ENCODE measurements around the gene LIN7B. TPM values are rescaled to one million over a fixed set of nuclear protein-coding genes. Genes with fewer than 3 reads are reported as not detected.

The LIN7B gene
- total and polyA plus RNA-seq, 9 of the 15 experiments (the other 6 are each of a cell fraction or from before 2014, with no cell fraction given) = 0.89 to 15.7 (median 4.0) TPM

GRCh38 chr19:49114630-49115363 lies 627 bp downstream of the LIN7B start:
- ChIA-PET CTCF (ENCODE audit: low intra/inter-chr PET ratio) (no interaction called here), POLR2A (interaction anchor here (0.6 to 2.2 kb wide), 11 partner anchors 9 to 1295 kb away, joined by 3 to 20 read pairs (median 3); partner anchors contain the start of gene HRC)
- peak; percentile 6 for ATAC-seq
- H3K4me2 ChIP-seq (ENCODE audit: insufficient read depth, low read length) = peak overlapping the region; percentile 100
- H3K9me1 ChIP-seq (ENCODE audit: control insufficient read depth, insufficient read depth, low read length) = no peaks in the 10 kb centered on the region
- peak overlapping the region; percentile 79 for H3K27ac ChIP-seq (ENCODE audit: extremely low read depth, low read depth, low read length)
- H3K36me3 ChIP-seq (ENCODE audit: control insufficient read depth, insufficient read depth, low read length) = peaks cover 14% of the 10 kb centered on the region
- peak overlapping the region; percentile 81 for H3K4me3 ChIP-seq
- H3K9me3 ChIP-seq (replicated peaks; ENCODE audit: control insufficient read depth, insufficient read depth, low read depth, low read length) = no peaks in the 10 kb centered on the region
- no TSS peak for BruUV-seq (replicated peaks)
- no peaks in the 10 kb centered on the region for H3K27me3 ChIP-seq (ENCODE audit: control insufficient read depth in 2 of 2, insufficient read depth in 2 of 2, low read length in 2 of 2)
- peak; percentile 52 for FAIRE-seq
- peaks cover 22% of the 10 kb centered on the region; the same call in 2 of the 3 replicates for H3K79me2 ChIP-seq (ENCODE audit: control insufficient read depth, insufficient read depth, low read length)
- no peaks in the 10 kb centered on the region; the same call in 1 of the 2 replicates for H4K20me1 ChIP-seq (replicated peaks; ENCODE audit: control insufficient read depth, insufficient read depth, low read length)
- intact Hi-C loops (cut with micrococcal nuclease) (loop anchor here (5.0 kb wide), 1 partner anchor 43 kb away; the partner anchor contains the start of genes HRC and TRPM4), in situ Hi-C loops (cut with MboI) (loop anchor here (10.0 kb wide), 1 partner anchor 1220 kb away; no protein-coding TSS in a partner anchor)
- peaks cover 51 to 77% of the 10 kb centered on the region in 2 experiments for H3K4me1 ChIP-seq (replicated peaks in 1 of 2; ENCODE audit: control insufficient read depth in 2 of 2, insufficient read depth in 2 of 2, low read length in 2 of 2)
- WGBS (ENCODE audit: insufficient coverage, low coverage, missing lambda C conversion rate) = 12% methylated on average over 47 of the region's 68 CpGs
- peak overlapping the region; percentile 100 for H2AFZ ChIP-seq (ENCODE audit: low read depth, low read length)
- peak overlapping the region; percentile 72 to 95 for H3K9ac ChIP-seq (ENCODE audit: insufficient read depth in 1 of 2, low read depth in 2 of 2, low read length in 2 of 2)
- DNase-seq (ENCODE audit: extremely low read depth in 1 of 4, low spot score in 3 of 4) = peak; percentile 41 to 72 (median 48)
- TF ChIP-seq ZBTB1 (CRISPR knock-in tag; IDR thresholded peaks at IDR 0.05; ENCODE audit: borderline replicate concordance, low read depth) = no peak
- TF ChIP-seq ZNF584 (CRISPR knock-in tag; IDR thresholded peaks at IDR 0.05; ENCODE audit: low read depth) = no peak
- TF ChIP-seq MAX (CRISPR knock-in tag; IDR thresholded peaks at IDR 0.05) = 0 out of 2 replicates have a peak, but pooled peaks have one; percentile 39
- TF ChIP-seq ZNF830 (CRISPR knock-in tag; IDR thresholded peaks at IDR 0.05) = no peak
- TF ChIP-seq TEAD1 (CRISPR knock-in tag; IDR thresholded peaks at IDR 0.05) = no peak
- no peak for TF ChIP-seq FOXP4 (CRISPR knock-in tag; IDR thresholded peaks at IDR 0.05; ENCODE audit: borderline replicate concordance)
- no peak for TF ChIP-seq BCOR (IDR thresholded peaks at IDR 0.05)
- no peak for TF ChIP-seq IRF9 (tag; IDR thresholded peaks at IDR 0.05)
- TF ChIP-seq NRF1 (conservative IDR thresholded peaks at IDR 0.05 in 1 of 2, IDR thresholded peaks at IDR 0.05 in 1 of 2) = peak in 1 of 2 experiments; percentile 37; a peak in 2 of 4 replicates
- TF ChIP-seq, protein P1, sequence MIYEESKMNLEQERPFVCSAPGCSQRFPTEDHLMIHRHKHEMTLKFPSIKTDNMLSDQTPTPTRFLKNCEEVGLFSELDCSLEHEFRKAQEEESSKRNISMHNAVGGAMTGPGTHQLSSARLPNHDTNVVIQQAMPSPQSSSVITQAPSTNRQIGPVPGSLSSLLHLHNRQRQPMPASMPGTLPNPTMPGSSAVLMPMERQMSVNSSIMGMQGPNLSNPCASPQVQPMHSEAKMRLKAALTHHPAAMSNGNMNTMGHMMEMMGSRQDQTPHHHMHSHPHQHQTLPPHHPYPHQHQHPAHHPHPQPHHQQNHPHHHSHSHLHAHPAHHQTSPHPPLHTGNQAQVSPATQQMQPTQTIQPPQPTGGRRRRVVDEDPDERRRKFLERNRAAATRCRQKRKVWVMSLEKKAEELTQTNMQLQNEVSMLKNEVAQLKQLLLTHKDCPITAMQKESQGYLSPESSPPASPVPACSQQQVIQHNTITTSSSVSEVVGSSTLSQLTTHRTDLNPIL (CRISPR knock-in tag; IDR thresholded peaks at IDR 0.05) = no peak
- TF ChIP-seq TAF9B (IDR thresholded peaks at IDR 0.05; ENCODE audit: partially characterized antibody) = no peak
- TF ChIP-seq ZEB2 (IDR thresholded peaks at IDR 0.05) = no peak
- no peak for TF ChIP-seq ZNF41 (CRISPR knock-in tag; conservative IDR thresholded peaks at IDR 0.05)
- TF ChIP-seq ZNF354B (CRISPR knock-in tag; IDR thresholded peaks at IDR 0.05) = no peak
- TF ChIP-seq RHOXF2B (CRISPR knock-in tag; conservative IDR thresholded peaks at IDR 0.05) = no peak
- no peak for TF ChIP-seq SNRNP70 (optimal IDR thresholded peaks at IDR 0.05; ENCODE audit: low read depth, low read length)
- TF ChIP-seq KLF10 (CRISPR knock-in tag; IDR thresholded peaks at IDR 0.05) = no peak
- TF ChIP-seq NR4A1 (CRISPR knock-in tag; IDR thresholded peaks at IDR 0.05) = no peak
- TF ChIP-seq NR4A1 (tag; IDR thresholded peaks at IDR 0.05) = no peak
